CD1c-positive myeloid dendritic cell (primary cell): Measurements from ENCODE around the gene NAGPA.
A peak's percentile ranks its signal among the peaks of the same experiment; 100 is the strongest.
"Not testable (repeated sequence)": the region's sequence is repeated elsewhere in the genome, so short reads cannot be mapped to it uniquely, and the experiment has no call there.

Experiments used
- DNase-seq: peaks from one replicate; pipeline ENCODE4 v3.0.0-alpha.2; 2016; ENCODE audit errors: extremely low spot score

NAGPA gene

DNA sequence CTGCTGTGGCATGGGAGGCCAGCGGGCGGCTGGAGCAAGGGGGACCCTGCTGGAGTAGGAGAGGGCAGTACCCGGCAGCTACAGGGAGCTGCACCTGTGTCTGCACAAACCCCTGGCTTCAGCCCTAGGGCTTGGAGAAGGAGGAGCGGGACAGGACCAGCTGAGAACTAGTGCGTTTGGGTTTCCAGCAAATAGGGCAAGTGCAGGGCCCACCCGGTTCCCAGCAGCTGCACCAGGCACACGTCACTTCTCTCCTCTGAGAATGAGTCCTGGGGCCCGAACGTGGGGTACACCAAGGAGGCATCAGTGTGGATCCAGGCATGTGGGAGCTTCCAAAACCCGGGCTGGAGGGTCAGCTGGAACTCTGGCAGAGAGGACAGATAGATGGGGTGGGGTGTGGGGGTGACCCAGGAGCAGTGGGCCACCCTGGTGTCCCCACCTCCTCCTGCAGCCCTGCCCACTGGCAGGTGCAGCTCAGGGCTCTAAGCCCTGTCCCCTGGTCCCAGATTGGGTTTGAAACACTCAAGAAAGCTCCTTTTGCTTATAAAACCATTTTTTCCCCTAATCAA is 26.4 kb upstream of the NAGPA start:
- no peak for DNase-seq

DNA sequence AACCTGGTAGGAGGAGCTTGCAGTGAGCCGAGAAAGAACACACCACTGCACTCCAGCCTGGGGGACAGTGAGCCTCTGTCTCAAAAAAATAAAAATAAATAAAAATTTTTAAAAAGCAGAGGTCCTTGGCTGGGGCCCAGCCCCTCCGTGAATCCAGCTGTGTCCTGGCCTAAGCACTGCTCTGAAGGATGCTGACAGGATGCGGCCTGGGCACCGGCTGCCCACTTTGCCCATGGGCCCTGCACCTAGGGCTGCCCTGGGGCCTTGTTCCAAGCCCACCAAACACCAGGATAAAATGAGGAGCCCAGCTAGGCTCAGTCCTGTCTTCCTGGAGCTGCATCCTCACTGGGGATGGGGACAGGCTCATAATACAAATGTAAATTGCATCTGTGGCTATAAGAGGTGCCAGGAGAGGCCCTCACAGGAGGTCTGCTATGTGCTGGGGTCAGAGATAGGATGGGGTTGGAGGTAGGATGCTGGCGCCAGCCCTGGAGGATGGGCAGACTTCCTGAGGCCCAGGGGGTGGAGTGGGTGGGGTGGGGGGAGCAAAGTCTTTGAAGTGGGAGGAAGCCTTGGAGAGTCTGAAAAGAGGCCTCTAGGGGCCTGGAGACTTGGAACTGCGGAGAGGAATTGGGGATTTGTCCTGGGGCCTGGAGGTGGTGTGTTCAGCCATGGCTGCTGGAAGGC is 25.8 kb upstream of the NAGPA start:
- no peak for DNase-seq

DNA sequence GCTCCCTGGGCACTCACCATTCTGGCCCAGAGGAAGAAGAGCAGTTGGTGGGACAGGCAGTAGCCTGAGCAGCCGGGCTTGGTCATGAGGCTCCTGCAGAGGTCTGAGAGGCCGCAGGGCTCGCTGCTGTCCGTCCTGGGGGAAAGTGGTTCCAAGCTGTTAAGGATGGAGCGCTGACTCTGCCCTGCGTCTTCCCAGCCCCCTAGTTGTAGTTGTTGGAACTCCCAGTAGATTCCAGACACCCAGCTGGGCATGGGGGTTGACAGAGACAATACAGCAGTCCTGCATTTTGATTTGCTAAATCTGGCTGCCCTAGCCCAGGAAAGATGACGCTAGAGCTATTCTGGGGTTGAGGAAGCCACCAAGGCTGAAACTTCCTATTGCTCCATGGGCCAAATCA is 24.7 kb upstream of the NAGPA start:
- no peak for DNase-seq

DNA sequence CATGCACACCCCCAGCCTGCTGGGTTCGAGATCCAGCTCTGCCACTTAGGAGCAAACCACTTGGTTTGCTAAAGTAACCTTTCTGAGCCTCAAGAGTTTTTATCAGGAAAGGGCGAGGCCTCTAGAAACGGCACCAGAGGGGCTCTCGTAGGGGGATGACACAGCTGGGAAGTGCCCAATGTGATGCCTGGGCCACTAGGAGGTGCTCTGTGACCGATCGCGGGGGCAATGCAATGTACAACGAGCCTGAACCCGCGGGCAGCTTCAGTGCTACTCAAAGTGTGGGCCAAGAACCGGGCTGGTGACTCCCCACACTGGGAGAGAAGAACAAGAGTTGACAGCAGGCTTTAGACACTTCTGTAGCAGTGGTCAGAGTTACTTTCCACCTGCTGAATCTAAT is 22.6 kb upstream of the NAGPA start:
- DNase-seq, result peak; percentile 57

DNA sequence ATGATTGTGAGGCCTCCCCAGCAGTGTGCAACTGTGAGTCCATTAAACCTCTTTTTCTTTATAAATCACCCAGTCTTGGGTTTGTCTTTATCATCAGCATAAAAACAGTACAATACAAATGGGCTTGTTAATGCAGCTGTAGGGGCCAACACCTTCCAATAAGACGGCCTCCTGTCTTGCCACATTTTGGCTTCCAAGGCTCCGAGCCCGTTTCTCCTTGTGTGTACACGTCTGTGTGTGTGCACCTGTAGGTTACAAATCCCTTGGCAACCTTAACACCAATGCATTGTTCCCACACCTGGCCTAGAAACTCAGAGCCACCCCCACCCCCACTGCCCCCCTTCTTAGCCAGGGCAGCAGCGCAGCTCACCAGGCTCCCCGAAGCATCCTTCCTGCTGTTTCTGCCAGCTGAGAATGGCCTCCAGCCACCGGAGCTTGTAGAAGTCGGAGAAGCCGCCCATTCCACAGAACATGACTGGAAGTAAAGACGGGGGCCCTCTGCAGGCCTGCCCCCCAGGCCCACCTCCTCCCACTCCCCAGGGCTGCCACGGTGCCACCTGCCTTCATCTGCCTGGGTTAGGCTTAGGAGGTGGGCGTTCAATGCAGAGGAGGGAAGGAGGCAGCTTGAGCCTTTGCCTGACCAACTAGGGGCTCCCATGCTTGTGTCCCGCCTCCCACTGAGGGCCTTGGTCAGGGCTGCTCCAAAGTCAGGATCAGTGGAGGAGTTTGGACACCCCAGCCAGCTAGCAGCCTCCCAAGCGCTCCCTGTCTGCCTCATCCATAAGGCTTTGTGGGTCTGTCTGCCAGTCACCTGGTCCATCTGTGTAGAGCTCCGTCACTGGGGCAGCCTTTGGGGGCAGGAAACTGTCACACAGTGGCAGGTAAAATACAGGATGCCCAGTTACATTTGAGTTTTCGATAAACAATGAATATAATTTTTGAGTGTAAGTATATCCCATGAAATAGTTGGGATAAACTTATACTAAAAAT is 21.4 kb upstream of the NAGPA start:
- no peak for DNase-seq

DNA sequence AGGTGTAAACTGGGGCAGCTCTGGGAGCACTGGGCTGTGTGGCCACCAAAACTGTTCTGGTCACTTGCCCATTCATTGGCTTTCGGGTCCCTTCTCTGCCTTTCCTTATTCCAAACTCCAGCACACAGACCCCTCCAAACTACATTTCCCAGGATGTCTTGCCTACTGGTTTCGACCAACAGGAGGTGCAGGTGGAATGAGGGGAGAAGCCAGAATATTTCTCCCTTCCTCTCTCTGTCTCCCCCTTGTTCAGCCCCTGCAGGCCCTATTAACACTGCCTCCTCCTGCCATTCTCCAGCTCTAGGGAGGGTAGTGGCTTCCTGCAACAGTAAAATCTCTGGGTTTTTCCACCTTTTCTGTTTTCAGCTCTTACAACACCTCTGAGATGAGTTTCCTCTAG is 13.2 kb upstream of the NAGPA start:
- DNase-seq, result no peak

DNA sequence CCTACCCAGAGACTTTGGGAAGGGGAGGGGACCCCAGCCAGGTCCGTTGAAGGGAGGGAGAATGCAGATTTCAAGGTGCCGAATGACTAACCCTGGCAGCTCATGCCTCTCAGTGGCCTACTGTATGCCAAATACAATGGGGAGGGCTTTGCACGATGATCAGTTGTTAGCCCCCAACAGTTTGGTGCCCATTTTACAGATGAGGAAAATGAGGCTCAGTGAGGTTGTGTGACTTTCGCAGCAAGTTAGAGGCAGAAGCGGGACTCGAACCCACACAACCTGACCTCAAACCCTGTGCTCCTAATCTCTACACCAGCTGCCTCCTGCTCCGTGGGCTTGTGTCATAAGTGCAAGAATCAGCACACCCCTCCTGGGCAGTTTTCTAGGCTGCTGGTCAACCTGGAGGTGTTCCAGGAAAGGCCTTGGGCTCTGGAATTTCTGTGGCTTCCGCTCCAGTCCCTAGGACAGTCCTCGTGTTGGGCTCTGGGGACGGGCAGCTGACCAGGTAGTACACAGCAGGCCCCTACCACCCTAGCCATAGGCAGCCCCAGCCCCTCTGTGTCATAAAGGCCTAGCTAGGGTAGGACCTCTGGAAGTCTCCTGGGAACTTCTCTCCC is 11.9 kb upstream of the NAGPA start:
- no peak for DNase-seq

DNA sequence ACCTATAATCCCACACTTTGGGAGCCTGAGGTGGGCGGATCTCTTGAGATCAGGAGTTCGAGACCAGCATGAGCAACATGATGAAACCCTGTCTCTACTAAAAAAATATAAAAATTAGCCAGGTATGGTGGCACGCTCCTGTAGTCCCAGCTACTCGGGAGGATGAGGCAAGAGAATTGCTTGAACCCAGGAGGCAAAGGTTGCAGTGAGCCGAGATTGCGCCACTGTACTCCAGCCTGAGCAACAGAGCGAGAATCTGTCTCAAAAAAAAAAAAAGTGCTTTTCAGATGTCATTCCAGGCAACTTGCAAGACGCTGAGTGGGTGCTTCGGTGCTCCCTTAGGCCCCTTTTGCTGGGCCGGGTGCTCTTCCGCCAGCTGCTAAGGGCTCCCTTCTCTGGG is 10.8 kb upstream of the NAGPA start:
- DNase-seq, result not testable (repeated sequence)

DNA sequence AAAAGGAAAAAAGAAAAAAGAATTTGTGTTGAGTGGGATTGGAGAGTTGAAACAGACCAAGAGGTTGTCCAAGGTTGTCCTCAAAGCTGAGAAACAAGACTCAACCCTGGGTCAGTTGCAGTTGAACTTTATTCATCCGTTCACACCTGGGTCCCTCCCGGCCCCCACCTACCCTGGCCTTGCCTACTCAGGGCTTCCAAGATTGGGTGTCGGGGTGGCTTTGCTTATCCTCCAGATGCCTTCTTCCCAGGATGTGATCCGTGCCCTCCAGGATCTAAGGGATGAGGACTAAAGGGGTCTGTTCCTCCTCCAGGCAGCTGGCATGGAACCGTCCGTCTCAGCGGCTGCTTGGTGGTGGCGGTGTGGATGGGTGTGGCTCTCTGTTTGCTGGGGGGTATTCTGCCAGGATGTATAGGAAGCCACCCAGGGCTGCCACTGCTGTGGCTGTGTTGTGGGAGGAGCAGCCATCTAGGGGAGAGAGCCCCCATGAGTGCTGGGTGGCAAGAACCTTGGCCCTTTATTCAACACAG is 10.3 kb upstream of the NAGPA start:
- DNase-seq, result no peak

DNA sequence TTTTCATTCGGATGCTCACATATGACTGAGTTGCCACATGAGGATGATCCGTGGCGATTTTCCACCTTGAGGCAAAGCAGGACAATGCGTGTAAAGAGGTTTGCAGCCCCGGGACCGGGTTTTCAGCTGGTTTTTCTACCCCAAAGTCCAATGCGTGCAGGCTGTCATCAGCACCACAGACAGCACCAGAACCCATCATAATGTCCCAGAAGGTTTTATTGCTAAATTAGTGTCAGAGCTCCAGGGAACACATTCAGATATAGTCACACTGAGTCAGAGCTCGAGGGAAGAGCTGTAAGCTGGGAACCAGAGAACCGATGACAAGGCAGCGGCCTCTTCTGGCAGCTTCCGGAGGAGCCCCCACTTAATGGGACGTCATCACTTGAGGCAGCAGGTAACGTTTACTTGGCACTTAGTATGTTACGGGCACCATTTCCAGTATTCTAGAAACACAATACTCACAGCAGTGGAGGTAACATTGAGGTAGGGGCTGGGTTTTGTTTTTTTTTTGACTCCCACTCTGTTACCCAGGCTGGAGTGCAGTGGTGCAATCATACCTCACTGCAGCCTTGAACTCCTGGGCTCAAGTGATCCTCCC is 8.9 kb upstream of the NAGPA start:
- DNase-seq, result no peak

DNA sequence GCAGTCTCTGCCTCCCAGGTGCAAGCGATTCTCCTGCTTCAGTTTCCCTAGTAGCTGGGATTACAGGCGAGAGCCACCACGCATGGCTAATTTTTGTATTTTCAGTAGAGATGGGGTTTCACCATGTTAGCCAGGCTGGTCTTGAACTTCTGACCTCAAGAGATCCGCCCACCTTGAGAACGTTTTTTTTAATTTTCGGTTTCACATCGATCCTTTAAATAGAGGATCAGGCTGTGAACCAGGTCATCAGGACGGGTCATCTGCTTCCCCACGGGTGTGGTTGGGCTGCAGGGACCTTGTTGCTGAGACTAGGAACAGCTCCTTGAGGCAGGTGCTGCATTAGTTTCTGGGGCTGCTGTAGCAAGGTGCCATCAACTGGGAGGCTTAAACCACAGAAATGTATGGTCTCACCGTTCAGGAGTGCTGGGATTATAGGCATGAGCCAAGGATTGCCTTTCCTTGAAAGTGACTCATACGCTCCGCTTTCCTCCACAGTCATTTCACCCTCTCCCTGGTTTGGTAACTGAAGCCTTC is 7.9 kb upstream of the NAGPA start:
- DNase-seq, result no peak

DNA sequence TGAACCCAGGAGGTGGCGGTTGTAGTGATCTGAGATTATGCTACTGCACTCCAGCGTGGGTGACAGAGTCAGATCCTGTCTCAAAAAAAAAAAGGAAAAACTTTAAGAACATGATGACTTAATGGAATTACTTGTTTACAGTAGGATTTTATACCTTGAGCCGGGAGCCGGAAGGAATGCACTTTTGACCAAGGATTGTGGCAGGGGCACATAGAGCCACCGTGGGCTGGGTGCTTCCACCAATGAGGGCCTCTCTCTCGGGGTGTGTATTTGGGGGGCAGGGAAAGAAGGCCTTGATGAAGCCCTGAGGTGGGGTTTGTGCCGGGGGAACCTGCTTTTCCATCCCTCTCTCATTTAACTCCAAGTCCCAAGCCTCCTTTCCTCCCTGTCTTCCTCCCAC is 6.7 kb upstream of the NAGPA start:
- no peak for DNase-seq

DNA sequence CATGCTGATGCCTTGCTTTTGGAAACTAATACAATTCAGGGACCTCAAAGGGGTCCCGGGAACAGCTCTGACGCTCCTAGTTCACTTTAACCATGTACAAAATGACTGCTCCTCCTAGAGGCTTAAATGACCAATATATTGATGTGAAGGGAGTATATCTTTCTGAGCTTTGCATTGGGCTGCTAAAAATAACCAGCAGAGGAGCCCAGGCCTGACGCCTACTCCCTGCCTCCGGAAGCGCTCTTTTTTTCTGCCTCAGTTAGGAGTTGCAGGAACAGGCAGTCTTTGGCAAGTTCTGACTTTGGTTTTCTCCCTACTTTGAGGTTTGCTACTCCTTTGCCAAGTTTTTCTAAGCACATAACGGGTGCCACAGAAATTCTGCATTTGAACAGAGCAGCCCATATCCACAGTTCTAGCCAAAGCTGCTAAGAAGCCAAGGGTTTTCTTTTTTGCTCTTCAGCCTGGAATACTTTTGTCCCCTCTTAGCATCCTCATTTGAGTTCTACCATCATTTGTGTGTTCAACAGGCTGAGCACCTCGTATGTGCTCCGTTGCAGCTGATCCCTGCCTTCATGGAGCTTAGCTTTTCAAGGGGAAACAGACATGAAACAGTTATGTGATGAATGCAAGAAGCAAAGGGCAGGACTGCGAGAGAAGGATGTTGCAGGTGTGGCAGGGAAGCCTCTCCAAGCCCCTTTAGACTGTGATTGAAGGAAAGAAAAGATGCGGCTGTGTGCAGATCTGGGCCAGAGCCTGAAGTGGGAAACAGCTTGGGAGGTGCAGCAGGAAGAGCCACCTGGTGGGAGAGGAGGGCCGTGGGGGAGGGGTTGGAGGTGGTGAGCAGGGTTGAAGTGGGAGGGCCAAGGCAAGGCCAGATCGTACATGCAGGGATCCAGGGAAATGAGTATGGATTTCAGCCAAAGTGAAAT is 2.8 kb upstream of the NAGPA start:
- peak; percentile 11 for DNase-seq

DNA sequence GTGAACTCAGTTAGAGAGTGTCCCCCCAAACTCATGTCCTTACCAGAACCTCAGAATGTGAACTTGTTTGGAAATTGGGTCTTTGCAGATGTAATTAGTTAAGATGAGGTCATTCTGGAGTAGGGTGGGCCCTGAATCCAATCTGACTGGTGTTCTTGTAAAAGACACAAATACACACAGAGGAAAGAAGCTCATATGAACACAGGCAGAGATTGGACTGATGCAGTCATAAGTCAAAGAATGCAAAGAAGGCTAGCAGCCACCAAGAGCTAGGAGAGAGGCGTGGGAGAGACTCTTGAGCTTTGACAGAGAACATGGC is 2.1 kb upstream of the NAGPA start:
- DNase-seq, result no peak

DNA sequence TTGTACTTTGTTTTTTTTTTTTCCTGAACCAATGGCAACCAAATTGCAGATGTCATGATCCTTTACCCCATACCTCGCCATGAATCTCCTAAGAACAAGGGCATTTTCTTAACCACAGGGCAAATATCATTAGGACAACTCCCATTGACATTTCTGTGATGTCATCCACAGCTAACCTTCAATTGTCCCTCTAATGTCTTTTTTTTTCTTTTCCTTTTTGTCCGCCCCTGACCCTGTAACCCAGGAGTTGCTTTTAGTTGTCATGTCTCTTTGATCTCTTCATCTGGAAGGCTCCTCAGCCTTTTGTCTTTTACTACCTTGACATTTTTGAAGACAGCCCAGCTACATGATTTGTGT is 410 bp upstream of the NAGPA start:
- no peak for DNase-seq

DNA sequence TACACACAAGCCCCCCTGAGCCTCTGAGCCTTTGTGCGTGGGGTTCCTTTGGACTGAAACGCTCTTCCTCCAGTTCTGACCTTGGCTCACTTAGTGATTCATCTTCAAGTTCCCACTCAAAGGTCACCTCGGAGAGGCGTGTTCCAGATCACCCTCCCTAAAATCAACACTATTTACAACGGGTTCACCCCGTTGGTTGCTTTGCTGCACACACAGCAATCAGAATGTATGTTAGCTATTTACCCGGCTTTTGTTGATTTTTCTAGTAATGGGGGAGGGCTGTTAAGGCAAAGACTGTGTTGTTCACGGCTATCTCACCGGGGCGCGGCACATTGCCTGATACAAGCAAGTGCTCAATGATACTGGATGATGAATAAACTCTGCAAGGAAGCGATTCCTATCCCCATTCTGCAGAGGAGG is 977 bp downstream of the NAGPA start:
- DNase-seq, result peak; percentile 37

DNA sequence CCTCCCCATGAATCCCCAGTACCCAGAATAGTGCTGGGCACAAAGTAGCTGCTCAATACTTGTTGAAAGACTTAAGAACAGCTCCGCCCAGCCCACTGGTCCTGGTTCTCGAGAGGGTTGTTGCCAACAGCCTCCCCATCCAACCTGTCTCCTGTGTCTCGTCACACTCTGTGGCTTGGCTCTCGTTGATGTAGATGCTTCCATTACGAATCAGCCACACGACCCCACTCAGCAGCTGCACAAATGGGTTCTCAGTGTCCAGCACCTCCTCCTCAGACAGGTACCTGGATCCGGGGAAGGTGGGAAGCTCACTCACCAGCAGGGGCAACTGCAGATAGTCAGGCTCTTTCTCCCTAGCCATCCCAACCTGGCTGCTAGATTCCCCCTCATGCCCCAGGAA is 2.1 kb downstream of the NAGPA start:
- no peak for DNase-seq

DNA sequence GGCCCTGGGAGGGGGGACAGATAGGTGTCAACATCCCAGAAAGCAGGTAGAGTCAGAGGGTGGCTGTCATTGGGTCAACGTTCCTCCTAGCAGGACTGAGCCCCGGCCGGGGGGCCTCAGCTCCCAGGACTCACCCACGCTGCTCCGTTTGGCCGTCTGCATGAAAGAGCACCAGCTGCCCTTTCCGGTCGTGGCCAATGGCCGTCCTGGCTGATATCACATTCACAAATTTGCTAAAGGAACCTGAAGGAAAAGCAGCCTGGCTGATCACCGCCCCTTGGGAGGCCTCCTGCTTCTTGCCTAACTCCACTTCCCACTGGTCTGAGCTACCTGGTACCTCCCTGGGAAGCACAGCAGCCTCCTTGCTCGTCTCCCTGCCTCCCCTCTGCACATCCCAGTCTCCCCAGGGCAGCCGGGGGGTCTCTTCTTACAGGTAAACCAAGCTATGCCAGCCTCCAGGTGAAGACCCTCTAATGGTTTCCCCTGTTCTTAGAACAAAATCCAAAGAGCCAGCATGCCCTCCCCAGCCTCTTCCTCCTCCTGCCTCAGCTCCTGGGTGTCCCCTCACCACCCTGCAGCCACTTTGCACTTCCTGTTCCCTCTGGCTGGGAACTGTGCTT is 3.4 kb downstream of the NAGPA start:
- DNase-seq, result peak; percentile 46

DNA sequence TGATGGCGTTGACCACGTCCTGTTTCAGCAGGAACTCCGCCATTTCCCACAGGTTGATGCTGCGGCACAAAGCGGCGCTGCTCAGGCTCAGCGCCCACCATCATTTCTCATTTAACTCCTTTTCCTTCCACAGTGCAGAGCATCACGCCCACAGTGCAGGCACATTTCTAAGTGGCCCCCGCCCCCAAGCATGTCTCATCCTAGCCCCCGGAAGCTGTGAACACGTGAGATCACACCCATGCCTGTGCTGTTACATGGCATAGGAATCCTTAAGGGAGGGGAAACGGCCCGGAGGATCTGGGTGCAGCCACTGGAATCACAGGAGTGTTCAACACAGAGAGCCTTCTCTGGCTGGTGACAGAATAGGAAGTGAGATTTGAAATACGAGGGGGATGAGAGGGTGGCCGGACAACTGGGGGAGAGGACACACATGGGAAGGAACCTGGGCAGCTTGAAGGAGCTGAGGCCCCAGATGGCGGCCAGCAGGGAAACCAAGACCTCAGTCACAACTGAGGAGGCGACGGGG is 4.7 kb downstream of the NAGPA start:
- DNase-seq, result peak; percentile 39
